GM03348 (cell line): Measurements from ENCODE around the gene LTB4R2.
A peak's percentile ranks its signal among the peaks of the same experiment; 100 is the strongest.

Experiments
- DNase-seq: peaks from one replicate; pipeline ENCODE4 v3.0.0; 2012; ENCODE audit warnings: low spot score

The LTB4R2 gene

GRCh38 chr14:24299255-24300191, 10.4 kb upstream of the LTB4R2 start, which contains the start of the genes DHRS1 and NOP9:
DHRS1 (minus strand) TSS chr14:24299780; CDS start chr14:24299106, 674 bp downstream.
NOP9 (plus strand) TSS chr14:24299850; CDS start chr14:24299955, 105 bp downstream.
- DNase-seq, result peak; percentile 97

- DNase-seq, result no peak
Measured at GRCh38 chr14:24300326-24300980, 9.5 kb upstream of the LTB4R2 start.

GRCh38 chr14:24304019-24304387, 5.9 kb upstream of the LTB4R2 start:
- DNase-seq, result no peak

- no peak for DNase-seq
Measured at GRCh38 chr14:24307156-24307574, 2.8 kb upstream of the LTB4R2 start.

GRCh38 chr14:24307575-24308341, 2.2 kb upstream of the LTB4R2 start, which contains the start of gene CIDEB:
CIDEB (minus strand) TSS chr14:24307977; CDS start chr14:24307858, 119 bp downstream.
- DNase-seq, result peak; percentile 85

GRCh38 chr14:24308342-24309124, 1.4 kb upstream of the LTB4R2 start:
- no peak for DNase-seq

GRCh38 chr14:24310265-24310645, 315 bp downstream of the LTB4R2 start:
- DNase-seq, result no peak

GRCh38 chr14:24310646-24311604, 985 bp downstream of the LTB4R2 start, which contains the start of gene LTB4R:
LTB4R (plus strand) TSS chr14:24311502; CDS start chr14:24315652, 4,150 bp downstream.
- DNase-seq, result peak; percentile 90

- DNase-seq, result peak; percentile 45
Measured at GRCh38 chr14:24311837-24312615, 2.1 kb downstream of the LTB4R2 start.

- no peak for DNase-seq
Measured at GRCh38 chr14:24312736-24313507, 3.0 kb downstream of the LTB4R2 start.

GRCh38 chr14:24313913-24314312, 4.0 kb downstream of the LTB4R2 start:
- no peak for DNase-seq

GRCh38 chr14:24314377-24315193, 4.6 kb downstream of the LTB4R2 start:
- no peak for DNase-seq

GRCh38 chr14:24315243-24315806, 5.4 kb downstream of the LTB4R2 start:
- no peak for DNase-seq

GRCh38 chr14:24315807-24316596, 6.1 kb downstream of the LTB4R2 start:
- DNase-seq, result no peak

- no peak for DNase-seq
Measured at GRCh38 chr14:24316597-24316950, 6.6 kb downstream of the LTB4R2 start.

GRCh38 chr14:24317141-24317928, 7.4 kb downstream of the LTB4R2 start:
- DNase-seq, result peak; percentile 50
